ENCODE measurements around the gene DYNC1I1.

The DYNC1I1 gene

GRCh38 chr7:96033009-96033598 lies 260.8 kb downstream of the DYNC1I1 start:
- ATAC-seq = no peak

GRCh38 chr7:96034940-96035727 lies 262.8 kb downstream of the DYNC1I1 start:
- no peak for ATAC-seq

- no peak for ATAC-seq
Observed at GRCh38 chr7:96040250-96040772, 268.0 kb downstream of the DYNC1I1 start.

- no peak for ATAC-seq
Observed at GRCh38 chr7:96041171-96041570, 268.8 kb downstream of the DYNC1I1 start.

- ATAC-seq = no peak
Observed at GRCh38 chr7:96045181-96045580, 272.8 kb downstream of the DYNC1I1 start.

- ATAC-seq = no peak
Observed at GRCh38 chr7:96045919-96046318, 273.6 kb downstream of the DYNC1I1 start.

- no peak for ATAC-seq
Observed at GRCh38 chr7:96052289-96052688, 279.9 kb downstream of the DYNC1I1 start.

- no peak for ATAC-seq
Observed at GRCh38 chr7:96052860-96053470, 280.6 kb downstream of the DYNC1I1 start.

GRCh38 chr7:96055717-96056116 lies 283.4 kb downstream of the DYNC1I1 start:
- ATAC-seq = no peak

- ATAC-seq = no peak
Observed at GRCh38 chr7:96059075-96059474, 286.7 kb downstream of the DYNC1I1 start.

GRCh38 chr7:96061009-96061408 lies 288.7 kb downstream of the DYNC1I1 start:
- ATAC-seq = no peak

- no peak for ATAC-seq
Observed at GRCh38 chr7:96061844-96062243, 289.5 kb downstream of the DYNC1I1 start.

- no peak for ATAC-seq
Observed at GRCh38 chr7:96067321-96067720, 295.0 kb downstream of the DYNC1I1 start.

GRCh38 chr7:96069401-96069800 lies 297.0 kb downstream of the DYNC1I1 start:
- ATAC-seq = no peak

- ATAC-seq = no peak
Observed at GRCh38 chr7:96074871-96075270, 302.5 kb downstream of the DYNC1I1 start.

GRCh38 chr7:96075510-96076349 lies 303.4 kb downstream of the DYNC1I1 start:
- ATAC-seq = peak; percentile 74 to 78

- ATAC-seq = no peak
Observed at GRCh38 chr7:96076350-96076707, 304.0 kb downstream of the DYNC1I1 start.

GRCh38 chr7:96080027-96080426 lies 307.7 kb downstream of the DYNC1I1 start:
- ATAC-seq = no peak

GRCh38 chr7:96084881-96085553 lies 312.7 kb downstream of the DYNC1I1 start:
- ATAC-seq = peak in 1 of 2 donors; percentile 46

GRCh38 chr7:96085953-96086352 lies 313.6 kb downstream of the DYNC1I1 start:
- no peak for ATAC-seq

- ATAC-seq = no peak
Observed at GRCh38 chr7:96088579-96088978, 316.2 kb downstream of the DYNC1I1 start.

- no peak for ATAC-seq
Observed at GRCh38 chr7:96089511-96089910, 317.2 kb downstream of the DYNC1I1 start.
